Germinal center (tissue), 1 donor: ENCODE data around the gene MIER2.

Source experiments
- DNase-seq: peaks from one replicate; pipeline ENCODE4 v3.0.0; 2012; ENCODE audit warnings: mixed read lengths, low spot score

MIER2 gene

DNA sequence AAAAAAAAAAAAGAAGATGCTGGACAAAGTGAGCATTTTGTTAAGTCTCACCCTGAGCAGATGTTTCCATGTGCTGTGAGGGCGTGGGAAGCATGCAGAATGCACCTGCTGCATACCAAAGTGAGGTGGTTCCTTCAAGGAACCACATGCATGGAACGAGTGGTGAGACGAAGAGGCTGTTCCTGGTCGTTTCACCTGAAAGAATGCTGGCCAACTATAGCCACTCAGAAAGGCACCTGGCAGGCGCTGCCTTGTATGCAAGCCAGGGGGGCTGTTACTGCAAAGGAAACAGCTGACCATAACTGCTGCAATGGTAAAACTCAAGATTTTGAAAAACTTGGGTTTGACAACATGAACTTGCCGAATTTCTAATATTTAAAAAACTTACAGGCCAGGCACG is 14.7 kb downstream of the MIER2 start:
- DNase-seq = no peak

DNA sequence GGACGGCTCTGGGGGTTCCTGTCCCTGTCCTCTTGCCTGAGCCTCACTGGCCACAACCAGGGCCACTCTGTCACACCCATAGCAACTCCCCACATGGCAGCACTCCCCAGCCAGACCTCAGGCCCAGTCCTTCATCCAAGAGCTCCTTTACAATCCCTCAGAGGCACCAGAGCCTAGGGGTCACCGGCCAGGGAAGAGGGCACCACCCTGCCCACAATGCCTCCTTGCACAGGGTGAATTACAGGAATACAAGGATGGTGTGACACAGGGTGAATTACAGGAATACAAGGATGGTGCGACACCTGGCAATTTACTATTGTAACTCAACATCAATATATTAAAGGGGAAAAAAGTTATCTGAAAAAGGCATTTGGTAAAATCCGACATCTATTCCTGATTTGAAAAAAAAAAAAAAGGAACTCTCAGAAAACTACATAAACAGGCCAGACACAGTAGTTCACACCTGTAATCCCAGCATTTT is 16.5 kb downstream of the MIER2 start:
- DNase-seq = no peak

DNA sequence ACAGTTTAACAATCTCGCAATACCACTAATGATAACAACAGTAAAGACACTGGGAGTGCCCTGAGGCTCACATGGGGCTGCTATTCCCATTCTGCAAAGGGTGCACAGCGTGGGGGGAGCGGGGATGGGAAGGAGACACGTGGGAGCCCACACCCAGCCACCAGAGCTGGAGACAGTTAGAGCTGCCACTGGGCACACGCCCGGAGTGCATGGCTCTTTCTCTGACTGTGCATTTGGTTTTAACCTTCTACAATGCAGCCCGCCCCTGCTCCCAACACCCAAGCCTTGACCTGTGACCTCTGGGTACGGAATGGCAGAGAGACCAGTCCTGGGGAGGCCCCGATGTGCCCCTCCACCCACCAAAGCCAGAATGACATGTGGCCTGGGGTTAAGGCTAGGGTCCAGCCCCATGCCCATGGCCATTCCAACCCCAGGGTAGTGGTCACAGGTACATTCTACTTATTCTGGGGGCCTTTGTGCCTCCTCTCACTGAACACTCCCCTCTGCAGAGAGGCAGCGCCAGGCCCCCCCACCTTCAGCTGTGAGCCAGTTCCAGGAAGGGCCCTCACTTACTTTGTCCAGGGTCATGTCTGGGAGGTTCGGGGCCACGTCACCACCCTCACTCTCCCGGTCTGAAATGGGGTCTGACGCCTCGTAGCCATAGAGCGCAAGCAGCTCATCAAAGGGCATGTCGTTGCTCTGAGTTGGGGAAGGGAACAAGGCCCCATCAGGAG is 17.1 kb downstream of the MIER2 start:
- DNase-seq = no peak

DNA sequence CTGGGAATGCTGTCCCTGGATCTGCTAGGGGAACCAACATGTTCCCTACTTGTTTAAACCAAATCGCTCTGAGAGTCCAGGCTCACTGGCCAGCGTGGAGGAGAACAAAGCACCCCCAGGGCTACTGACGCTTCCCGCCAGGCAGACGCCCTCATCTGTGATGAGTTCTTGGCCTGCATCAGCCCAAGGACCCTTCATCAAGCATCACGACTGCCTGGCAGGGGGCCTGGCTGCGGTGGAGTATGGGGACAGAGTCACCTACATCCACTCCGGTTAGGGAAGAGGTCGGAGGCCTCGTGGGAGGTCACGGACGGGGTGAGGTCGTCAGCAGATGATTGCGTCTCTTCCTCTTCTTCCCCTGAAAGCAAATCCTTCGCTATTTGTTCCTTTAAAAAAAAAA is 17.7 kb downstream of the MIER2 start:
- no peak for DNase-seq

DNA sequence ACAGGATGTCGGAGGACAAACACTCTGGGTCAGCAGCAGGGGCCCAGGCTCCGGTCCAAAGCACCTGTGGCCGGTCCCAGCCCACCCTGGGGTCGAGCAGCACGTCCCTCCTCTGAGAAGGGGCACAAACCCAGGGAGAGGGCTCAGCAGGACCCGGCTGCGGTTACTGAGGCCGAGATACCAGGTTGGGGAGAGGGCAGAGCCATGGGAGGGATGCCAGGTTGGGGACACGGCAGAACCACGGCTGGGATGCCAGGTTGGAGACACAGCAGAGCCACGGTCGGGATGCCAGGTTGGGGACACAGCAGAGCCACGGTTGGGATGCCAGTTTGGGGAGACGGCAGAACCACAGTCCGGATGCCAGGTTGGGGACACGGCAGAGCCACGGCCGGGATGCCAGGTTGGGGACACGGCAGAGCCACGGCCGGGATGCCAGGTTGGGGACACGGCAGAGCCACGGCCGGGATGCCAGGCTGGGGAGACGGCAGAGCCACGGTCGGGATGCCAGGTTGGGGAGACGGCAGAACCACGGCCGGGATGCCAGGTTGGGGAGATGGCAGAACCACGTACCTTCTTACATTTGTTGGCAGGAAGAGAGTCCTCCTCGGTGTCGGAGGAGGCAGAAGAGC is 18.5 kb downstream of the MIER2 start:
- DNase-seq = no peak

DNA sequence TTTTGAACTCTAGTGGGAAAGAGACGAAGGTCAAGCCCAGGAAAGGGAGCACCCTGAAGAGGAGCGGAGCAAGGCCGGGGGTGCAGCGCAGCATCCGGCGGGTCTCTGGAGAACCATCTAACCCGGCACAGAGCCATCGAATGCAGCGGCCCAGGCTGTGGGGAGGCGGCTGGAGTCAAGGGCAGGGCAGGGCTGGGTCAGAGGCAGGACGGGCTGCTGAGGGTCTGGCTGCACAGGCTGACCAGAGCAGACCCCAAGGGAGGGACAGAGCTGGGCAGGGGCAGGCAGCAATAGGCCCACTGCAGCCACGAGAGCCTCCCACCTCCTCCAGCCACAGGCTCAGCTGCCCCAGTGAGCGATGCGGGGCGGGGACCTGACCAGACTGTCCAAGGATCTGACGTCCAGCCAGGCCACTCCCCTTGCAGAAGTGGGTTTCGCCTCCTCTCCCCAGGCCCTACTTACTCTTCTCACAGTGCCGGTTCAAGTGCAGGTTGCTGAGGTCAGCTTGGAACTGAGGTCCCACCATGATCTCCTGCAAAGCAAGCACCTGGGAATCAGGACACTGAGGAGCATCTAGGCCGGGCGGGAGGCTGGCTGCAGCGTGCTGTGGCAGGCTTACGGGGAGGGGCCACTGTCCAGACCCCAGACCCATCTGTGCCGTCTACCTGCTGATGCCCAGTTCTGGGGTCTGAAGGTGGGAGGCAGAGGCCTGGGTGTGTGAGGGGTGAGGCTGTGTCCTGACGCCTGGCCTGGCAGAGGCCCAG is 19.2 kb downstream of the MIER2 start:
- no peak for DNase-seq

DNA sequence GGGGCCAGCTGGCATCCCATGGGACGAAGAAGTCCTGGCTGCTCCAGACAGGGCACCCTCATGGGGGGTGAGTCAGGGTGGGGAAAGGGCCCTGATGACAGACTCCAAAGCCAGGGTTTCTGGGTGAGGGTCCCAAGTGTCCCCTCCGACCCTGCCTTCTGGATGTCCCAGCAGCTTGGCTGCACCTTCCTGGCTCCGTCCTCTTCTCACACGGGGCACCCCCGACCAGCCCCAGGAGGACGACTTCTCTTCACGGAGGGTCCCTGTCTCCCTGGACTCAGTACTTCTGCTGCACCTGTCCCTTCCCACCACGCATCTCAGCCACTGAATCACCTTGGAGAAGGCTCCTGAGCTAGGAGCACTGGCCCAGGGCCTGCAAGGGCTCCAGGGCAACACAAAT is 19.9 kb downstream of the MIER2 start:
- no peak for DNase-seq

DNA sequence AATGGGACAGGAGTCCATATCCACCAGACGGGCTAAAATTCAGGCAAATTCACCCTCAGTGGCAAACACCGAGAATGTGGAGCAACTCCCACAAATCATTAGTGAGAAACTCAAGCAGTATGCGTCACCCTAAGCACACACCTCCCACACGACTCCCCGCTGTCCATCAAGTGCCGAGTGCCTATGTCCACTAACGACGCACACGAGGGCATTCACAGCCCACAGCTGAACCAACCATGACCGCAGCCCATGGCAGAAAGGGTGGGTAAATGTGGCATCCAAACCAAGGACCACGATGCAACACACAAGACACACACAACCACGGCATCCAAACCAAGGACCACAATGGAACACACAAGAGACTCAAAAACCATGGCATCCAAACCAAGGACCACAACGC is 22.0 kb downstream of the MIER2 start:
- DNase-seq = no peak

DNA sequence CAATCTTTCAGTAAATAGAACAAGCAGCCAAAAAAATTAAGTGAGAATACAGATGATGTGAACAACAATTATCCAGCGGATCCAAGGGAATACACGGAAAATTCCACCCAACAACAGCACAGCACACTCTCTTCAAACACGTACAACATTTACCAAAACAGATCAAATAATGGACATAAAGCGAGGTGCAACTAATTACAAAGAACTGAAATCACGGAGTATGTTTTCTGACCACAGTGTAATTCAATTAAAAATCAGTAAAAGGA is 26.2 kb downstream of the MIER2 start:
- DNase-seq = no peak

DNA sequence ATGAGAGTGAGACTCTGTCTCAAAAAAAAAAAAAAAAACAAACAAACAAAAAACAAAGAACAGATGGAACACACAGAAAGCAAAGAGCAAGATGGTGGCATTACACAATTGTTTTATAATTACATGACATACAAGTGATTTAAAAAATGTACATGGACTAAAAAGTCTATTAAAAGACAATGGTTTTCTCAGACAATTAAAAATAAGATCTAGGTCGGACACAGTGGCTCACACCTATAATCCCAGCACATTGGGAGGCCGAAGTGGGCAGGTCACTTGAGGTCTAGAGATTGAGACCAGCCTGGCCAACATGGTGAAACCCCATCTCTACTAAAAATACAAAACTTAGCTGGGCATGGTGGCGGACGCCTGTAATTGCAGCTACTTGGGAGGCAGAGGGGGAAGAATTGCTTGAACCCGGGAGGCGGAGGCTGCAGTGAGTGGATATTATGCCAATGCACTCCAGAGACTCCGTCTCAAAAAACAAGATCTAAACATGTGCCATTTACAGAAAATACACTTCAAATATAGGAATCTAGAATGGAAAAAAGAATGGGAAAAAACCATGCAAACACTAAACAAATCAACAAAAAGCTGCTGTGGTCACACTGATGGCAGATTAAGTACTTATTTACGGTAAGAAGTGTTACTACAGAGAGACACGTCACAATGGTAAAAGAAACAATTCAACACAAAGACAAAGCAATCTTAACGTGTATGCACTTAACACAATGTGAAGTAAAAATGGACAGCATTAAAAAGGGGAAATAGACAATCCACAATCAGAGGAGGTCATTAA is 26.7 kb downstream of the MIER2 start:
- no peak for DNase-seq

DNA sequence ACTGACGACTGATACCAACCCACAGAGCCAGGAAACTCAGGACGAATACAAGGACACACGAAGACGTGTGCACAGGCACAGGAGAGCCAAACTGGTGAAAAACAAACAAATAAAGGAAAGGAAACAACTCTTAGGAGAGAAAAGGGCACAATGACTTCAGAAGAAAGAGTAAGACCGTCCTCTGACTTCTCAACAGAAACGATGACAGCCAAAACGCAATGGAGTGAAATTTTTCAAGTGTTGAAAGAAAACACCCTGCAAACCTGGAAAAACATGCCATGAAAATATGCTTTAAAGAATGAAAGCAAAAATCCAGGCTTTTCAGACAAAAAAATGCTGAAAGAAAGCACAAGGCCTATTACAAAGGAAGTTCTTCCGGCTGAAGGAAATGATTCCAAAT is 28.8 kb downstream of the MIER2 start:
- no peak for DNase-seq

DNA sequence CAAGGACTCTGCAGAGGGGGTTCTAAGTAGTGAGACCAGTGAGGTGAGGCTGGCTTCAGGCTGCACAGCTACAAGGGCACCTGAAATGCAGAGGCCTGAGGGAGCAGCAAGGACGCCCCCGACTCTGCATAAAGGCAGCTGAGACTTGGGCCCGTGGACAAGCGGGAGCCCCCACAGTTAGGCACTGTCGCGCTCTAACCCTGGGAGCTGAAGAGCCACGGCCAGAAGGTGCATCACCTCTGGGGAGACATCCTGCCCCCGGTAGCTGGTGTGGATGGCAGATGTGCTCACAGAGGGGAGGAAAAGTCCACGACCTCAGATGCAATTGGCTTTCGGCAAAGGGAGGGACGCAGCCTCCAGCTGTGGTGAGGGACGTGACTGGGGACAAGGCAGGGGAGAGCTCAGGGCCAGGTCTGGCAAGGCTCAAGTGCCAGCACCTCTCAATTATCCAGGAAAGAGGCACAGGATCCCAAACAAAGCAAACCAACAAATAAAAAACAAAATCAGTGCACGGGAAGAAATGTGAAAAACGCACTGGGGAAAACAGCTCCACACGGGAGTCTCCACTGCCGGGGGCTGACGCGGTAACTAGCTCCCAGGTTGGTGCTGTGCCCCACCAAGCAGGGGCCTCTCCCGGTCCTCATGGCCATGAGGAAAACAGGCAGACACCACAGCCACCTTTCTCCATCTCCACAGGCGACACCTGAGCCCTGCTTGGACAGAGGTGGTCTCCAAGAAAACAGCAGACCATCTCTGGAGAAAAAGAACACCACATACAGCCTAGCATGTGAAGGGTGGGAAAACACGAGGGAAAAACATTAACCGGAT is 30.4 kb downstream of the MIER2 start:
- DNase-seq = no peak

DNA sequence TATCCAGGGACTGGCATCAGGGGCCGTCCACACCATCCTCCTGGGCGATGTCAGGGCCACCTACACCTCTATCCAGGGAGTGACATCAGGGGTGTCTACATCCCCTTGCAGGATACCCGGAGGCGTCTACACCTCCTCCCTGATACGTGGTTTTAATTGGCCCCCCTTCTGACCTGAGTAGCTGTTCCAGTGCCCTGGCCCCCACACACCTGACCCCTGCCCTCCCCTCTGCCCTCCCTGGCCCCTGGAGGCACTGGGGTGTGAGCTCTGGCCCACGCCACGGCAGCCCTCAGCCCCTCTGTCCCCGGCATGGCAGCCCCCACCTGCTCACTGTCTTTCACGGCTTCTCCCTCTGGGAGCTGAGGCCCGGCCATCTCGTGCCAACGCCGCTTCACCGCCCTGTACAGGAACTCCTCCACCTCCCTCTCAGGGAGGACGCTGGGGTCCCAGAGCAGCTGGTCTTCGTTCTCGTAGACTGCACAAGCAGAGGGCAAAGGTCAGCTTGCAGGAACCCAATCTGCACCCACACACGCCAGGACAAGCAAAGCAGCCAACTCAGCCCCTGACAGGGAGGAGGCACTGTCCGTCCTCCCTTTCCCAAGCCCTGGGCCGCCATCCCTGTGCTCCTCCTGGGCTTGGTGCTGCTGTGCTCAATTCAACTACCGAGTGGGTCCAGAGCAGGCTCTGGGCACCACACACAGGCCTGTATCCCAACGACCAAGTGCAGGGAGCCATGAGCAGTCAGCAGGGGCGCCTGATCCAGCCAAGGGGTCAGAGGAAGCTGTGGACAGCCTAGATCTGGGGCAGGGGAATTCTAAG is 31.2 kb downstream of the MIER2 start:
- DNase-seq = no peak

DNA sequence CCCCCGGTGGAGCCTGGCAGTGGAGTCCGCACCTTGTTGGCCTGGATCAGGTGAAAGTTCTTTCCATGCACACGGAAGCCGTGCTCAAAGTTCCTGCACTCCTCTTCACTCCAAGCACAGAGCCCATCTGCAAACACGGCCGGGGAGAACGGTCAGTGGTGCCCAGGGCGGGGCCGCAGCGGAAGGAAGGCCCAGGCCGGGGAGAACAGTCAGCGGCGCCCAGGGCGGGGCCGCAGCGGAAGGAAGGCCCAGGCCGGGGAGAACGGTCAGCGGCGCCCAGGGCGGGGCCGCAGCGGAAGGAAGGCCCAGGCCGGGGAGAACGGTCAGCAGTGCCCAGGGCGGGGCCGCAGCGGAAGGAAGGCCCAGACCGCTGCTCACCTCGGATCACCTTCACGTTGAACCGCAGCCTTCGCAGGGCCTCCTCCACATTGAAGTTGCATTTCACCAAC is 32.8 kb downstream of the MIER2 start:
- DNase-seq = no peak

DNA sequence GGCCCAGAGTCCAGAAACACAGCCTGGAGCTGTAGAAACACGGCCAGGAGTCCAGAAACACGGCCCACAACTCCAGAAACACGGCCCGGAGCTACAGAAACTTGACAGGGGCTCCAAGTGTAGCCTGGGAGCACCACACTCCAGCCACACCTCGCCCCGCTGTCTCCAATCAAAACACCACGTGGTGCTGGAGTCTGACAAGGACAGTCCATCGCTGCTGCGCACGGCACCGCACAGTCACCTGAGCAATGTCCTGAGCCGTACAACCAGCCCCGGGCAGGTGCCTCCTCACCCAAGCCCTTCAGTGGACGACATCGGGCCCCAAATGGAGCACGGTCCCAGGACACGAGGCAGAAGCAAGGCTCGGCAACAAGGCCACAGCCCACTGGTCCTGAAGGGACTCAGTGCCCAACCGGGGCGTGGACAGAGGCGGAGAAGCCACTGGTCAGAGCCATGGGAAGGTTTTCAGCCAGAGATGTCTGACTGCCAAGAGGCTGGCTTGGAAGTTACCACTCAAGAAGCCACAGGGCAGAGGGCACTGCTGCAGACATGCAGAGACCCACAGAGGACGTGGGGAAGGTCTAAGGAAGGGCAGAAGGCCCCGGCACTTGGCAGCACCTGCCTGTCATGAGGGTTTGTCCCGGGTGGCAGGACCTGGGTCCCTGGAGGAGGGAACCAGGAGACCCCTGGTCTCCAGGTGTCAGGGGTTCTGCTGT is 33.7 kb downstream of the MIER2 start:
- no peak for DNase-seq

DNA sequence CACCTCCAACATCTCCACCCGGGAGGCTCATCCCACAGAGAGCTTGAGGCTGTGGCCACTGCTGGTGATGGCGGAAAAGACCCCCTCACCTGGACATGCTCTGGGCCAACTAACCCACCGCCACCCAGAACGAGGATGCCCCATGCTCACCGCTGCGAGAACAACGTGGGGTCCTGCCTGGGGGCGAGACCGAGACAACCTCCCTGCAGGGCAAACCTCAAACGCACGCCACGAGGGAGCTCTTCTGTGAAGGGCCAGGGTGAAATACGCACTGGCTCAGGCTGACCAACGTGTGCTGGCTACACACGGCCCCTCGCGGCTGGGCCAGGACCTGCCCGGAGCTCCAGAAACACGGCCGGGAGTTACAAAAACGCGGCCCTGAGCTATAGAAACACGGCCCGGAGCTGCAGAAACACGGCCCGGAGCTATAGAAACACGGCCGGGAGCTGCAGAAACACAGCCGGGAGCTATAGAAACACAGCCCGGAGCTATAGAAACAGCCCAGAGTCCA is 34.4 kb downstream of the MIER2 start:
- no peak for DNase-seq

DNA sequence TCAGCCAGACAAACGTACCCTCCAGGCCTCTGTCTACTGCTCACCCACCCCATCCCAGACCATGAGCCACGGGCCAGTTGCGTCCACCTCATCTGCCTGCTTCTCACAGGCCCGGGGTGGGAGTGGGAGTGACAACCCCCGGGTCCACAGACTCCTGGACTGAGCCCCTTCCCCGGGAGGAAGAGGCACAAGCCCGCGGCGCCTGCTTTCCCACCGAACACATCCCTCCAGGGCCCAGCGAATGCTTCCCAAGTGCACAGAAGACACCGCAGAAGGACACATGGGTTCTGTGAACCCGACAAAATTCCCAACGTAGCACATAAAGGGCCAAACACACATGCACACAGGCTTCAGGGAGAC is 35.4 kb downstream of the MIER2 start:
- no peak for DNase-seq

DNA sequence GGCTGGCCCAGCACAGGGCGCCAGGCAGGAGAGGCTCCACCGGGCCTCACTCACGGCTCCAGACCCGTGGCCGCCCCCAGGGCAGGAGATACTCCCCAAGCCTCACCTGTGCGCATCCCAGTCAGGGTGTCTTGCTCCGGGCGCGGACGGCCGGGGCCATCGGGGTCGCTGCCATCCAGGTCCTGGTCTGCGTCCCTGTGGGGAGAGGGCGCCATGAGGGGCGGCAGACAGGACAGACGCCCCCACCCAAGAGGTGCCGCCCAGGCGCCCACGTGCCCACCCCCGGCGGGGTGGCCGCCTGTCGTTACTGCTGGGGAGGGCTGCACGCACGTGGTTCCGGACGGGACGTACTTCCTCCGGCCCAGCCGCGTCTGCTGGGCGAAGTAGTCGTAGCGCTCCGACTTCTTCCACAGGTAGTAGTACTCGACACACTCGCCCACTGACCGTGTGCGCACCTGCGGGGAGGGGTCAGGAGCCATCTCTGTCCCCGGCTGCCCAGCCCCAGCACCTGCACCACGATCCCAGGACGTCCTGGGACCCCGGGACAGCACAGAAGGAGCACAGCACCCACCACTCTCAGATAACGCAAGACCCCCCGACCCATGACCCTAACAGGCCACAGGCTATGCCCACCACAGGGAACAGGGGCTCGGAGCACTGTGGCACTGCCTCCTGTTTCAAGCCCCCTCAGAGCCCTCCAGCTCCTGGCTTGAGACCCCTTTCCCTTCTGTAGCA is 36.0 kb downstream of the MIER2 start:
- DNase-seq = no peak

DNA sequence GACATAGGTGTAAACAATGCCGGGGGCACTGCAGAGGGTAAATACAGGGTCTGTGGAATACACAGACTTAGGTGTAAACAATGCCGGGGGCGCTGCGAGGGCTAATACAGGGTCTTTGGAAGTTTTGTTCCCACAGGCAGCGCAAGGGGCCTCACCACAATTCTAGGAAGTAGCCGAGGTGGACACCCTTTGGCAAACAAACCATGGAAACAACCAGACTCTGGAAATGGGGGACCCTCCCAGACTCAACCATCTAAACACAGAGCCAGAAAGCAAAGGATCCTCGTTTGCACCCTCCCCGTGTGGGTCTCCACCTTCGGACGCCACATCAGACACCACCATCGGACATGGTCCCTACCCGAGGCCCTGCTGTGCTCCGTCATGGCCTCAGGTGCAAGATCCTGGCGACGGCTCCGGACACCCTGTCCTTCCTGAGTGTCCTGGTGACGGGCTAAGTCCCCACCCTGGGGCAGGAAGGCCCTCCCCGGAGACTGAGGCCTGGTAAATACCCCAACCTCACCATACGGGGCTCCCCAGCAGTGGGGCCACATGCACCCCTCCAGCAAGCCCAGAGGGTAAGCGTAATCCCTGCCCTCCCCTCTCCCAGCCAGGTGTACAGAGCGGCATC is 36.7 kb downstream of the MIER2 start:
- DNase-seq = no peak
